GM18951 (cell line): Measurements from ENCODE around the gene CHGA.

Experiments
- POLR2A ChIP-seq: IDR thresholded peaks from 4 replicates; pipeline ENCODE4 v1.6.1; 2011; ENCODE audit warnings: mild to moderate bottlenecking; ENCODE audit not compliant: insufficient read length, insufficient read depth; ENCODE audit errors: extremely low read depth
- in situ Hi-C: fragments of 300-500 bp; cut with MboI; formaldehyde crosslinking; loops from one replicate; pipeline ENCODE4 v1.12.0; 2022; ENCODE audit warnings: low sequenced_read_pairs, mixed read lengths, inconsistent platforms; ENCODE audit not compliant: unreplicated experiment

Gene CHGA

DNA sequence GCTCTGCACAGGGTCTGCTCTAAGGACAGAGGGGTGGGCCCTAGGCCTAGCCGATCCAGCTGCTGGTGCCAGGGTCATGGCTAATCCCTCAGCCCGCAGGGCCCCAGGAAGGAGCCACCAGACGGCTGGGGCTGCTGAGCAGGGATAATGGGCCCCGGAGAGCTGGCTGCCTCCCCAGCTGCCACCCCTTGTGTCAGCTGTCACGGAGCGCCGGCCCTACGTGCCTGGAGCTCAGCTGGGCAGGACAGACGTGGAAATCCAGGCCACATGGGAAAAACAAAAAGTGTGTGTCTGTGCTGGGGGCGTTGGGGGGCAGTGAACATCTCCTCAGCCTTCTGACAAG is 36.2 kb downstream of the CHGA start:
- no peak for TF ChIP-seq POLR2A
- in situ Hi-C loops = loop anchor here (10.0 kb wide), 1 partner anchor 176 kb away; no protein-coding TSS in a partner anchor

DNA sequence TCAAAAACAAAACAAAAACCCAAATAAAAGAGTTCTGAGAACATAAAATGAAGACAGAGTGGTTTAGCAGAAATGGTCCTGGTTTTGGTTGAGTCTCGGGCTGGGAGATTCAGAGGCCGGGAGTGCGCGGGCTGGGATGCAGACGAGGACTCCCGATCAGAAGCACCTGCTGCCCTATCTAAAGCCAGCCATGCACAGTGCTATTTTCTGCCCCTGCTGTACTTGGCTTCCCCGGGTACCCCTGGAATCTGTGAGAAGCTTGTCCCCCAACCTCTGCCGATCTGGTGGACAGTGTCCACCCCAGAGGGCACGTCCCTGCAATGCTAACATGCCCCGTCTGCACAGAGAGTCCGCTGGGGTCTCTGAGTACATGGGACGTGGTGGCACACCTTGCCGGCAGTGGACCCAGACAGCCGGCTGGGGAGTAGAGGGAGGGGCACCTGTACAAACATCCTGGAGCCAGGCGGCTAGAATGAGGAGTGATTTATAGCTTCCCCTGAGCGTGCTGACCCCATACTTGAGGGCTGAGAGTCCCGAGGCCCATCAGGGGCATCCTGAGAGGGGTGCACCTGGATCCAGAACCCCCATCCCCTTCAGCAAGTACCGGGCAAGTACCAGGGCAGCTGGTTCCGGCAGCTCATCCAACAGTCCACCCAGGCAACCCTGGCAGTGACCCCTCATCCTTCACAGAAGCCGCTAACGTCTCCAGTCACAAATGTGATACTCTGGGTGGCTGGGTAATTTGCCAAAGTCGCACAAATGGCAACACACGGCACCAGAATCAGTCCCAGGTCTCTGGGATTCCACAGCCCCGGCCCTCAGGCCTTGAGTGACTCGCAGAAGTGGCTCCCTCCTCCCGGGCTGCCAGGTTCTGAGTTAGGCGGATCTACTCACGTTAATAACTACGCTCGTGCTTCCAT is 37.1 kb downstream of the CHGA start:
- no peak for TF ChIP-seq POLR2A
- in situ Hi-C loops = loop anchor here (10.0 kb wide), 1 partner anchor 175 kb away; no protein-coding TSS in a partner anchor

DNA sequence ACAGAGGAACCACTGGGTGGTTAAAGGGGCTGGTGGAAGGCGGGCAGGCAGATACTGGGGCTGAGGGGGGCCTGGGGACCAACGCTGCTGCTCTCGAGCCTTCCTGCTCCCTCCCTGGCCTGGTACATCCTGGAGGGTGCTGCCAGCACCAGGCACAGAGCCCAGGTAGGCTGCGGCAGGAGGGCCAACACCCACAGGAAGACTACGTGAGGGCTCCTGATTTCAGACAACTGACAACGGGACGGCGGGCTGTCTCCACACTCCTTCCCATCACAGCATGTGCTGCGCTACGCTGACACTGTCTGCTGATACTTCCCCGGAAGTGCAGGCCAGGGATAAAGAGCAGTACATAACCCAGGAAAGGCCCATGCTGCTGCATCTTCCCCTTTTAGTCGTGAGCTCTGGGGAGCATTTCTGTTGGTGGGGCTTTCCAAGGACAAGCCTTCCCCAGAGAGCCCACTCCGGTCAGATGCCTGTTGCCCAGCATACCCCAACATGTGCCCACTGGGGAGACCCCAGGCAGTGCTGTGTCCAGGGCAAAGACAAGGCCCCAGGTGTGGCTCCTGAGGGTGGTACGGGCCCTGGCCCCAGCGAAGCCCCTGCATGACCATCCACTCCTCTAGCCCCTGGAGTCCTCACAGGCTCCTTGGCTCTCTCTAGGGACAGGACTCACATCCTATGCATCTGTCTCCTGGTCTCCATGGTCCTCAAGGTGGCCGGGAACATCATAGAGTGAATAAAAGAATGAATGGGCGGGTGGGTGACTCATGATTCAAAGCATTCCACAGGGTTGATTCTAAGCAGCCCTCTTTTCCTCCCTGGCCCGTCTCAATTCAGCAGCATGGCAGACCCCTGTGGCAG is 38.0 kb downstream of the CHGA start:
- no peak for TF ChIP-seq POLR2A
- in situ Hi-C loops = no loop called here

DNA sequence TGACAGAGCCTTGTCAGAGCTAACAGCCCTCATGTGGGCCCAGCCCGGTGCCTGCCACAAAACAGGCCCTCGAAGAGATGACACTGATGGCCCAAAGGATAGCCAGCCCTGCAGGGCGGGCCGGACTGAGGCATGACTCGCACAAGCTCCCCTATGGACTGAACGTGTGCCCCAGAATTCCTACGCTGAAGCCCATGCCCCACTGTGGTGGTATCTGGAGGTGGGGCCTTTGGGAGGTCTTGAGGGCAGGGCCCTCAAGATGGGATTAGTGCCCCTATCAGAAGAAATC is 38.6 kb downstream of the CHGA start:
- TF ChIP-seq POLR2A = no peak
- in situ Hi-C loops = no loop called here

DNA sequence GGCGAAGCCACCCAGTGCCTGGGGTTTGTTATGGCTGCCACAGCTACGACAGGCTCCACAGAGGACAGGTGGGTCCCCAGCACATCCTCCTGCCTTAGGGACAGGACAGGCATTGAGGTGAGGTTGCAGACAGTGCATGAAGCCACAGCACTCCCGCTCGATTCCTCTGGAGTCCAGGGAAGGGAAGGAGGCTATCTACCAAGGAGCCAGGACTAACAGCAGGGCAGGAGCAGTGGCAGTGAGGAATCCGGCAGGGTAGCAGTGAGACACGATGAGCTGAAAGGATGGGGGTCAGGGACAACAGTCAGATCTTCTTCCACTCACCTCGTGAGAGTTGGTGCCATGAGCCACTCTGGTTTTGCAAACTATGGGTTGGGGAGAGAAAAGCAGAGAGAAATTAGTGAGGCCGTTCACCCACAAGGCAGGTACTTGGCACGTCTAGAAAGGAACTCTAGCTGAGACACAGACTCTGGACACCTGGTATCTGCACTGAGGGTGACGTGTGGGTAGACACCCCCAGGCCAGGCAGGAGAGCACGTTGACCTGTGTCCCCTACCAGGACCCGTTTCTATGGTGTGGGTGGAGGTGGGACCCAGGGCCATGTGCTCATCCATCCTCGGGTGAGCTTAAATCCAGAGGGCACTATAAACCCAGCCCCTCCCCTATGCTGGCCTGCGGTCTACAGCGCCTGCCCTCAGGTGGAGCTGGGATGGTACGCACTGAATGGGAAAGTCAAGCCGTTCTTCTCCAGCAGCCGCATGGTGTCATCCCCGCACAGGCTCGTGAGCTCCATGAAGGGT is 39.3 kb downstream of the CHGA start:
- in situ Hi-C loops = no loop called here
- TF ChIP-seq POLR2A = no peak

DNA sequence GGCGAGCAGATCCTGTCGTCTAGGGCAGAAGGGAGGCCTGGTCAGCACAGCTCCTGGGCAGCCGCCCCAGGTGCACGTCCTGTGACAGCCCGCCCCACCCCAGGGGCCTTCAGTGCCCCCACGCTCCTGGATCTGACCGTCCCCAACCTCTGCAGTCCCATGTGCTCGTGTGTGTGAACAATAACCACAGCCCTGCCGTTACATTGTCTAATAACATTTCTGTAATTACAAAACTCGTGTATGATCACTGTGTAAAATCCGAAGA is 39.8 kb downstream of the CHGA start:
- TF ChIP-seq POLR2A = no peak
- in situ Hi-C loops = no loop called here

DNA sequence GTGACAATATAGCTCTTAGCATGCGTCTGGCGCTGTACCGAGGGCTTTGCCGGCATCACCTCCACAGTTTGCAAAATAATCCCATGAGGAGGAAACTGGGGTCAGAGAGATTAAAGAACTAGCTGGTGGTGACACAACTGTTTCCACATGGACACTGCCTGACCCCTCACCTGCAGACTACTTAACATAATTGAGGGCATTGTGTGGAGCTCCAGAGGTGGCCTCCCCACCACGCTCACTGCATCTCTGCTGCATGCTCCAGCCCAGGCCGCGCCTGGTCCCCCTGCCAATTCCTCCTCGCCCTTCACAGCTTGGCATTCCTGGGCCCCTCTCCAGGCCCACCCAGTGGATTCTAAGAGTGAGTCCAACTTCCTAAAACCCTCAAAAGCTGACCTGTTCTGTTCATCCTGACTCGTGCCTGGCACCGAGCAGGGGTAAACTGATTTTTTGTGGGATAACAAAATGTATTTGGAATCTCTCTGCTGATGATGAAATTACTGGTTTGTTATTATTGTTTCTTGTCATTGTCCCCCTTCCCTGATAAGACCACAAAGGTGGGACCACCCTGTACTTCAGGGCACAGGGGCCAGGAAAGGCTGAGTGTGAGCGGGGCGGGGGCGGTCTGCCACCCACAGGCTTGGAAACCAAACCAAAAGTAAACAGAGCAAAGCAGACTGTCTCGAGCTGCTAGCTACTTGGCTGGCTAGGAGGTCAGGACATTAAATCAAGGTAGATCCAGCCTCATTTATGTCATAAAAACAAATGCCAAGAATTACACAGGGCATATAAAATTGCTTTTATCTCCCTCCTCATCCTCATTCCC is 40.6 kb downstream of the CHGA start:
- TF ChIP-seq POLR2A = no peak
- in situ Hi-C loops = no loop called here

DNA sequence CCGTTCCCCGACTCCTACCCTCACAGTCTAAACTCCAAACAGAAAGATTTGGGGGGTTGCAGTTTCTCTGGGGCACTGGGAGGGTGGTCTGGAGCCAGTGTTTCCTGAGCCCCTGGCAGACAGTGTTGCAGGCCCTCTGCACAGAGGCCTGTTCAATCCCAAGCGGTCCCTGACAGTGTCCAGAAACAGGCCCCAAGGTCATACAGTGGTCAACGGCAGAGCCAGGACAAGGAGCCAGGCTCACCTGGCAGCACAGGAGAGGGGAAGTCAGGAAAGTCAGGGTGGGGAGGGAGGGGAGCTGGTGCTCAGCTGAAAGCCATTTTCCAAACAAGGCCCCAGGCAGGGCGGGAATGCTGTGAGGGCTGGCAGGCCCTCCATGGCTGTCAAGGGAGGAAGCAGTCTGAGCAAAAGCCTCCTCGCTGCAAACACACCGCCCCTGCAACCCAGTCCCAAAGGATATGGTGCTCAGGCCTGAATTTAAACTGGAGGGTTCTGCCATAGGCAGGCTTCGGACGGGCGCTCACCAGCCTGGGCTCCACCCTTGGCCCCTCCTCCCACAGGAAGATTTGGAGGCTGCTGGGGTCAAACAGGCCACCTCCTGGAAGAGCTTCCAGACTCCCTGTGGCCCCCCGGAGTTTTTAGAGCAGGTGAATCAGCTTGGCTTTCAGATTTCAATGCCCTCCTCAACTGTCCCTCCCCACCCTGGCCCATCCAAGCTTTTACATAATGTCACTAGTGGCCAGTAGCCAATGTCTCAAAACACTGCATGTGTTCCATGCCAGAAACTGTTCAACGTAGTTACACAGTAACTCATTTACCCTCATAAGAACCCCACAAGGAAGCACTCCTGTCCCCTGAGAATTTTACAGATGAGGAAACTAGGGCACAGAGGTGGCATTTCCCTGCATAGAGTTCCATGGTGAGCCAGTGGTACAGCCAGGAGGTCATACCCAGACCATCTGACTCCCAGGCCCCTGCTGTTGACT is 41.5 kb downstream of the CHGA start:
- in situ Hi-C loops = no loop called here
- TF ChIP-seq POLR2A = no peak

DNA sequence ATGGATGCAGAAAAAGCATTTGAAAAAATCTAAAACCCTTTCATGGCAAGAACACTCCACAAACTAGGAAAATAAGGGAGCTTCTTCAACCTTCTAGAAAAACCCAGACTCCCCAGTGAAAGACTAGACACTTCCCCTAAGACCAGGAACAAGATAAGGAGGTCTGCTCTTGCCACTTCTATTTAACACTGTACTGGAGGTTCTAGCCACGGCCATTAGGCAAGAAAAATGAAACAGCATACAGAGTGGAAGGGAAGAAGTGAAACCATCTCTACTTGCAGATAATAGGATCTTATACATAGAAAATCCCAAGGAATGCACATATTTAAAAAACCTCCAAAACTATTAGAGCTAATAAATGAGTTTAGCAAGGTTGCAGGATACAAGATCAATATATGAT is 42.3 kb downstream of the CHGA start:
- in situ Hi-C loops = no loop called here
- TF ChIP-seq POLR2A = no peak

DNA sequence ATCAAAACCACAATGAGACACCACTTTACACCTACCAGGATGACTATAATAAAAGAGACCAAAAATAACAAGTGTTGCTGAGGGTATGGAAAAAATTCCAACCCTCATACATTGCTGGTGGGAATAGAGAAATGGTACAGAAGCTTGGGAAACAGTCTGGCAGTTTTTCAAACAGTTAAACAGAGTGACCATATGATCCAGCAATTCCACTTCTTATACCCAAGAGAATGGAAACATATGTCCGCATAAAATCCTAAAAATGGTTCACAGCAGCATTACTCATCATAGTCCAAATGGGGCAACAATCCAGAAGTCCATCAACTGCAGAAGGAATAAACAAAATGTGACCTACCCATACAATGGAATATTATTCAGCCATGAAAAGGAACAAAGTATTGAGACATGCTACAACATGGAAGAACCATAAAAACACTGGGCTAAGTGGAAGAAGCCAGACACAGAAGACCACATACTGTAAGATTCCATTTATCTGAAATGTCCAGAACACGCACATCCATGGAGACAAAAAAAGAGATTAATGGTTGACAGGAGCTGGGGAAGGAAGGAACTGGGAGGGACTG is 44.5 kb downstream of the CHGA start:
- no peak for TF ChIP-seq POLR2A
- in situ Hi-C loops = no loop called here

DNA sequence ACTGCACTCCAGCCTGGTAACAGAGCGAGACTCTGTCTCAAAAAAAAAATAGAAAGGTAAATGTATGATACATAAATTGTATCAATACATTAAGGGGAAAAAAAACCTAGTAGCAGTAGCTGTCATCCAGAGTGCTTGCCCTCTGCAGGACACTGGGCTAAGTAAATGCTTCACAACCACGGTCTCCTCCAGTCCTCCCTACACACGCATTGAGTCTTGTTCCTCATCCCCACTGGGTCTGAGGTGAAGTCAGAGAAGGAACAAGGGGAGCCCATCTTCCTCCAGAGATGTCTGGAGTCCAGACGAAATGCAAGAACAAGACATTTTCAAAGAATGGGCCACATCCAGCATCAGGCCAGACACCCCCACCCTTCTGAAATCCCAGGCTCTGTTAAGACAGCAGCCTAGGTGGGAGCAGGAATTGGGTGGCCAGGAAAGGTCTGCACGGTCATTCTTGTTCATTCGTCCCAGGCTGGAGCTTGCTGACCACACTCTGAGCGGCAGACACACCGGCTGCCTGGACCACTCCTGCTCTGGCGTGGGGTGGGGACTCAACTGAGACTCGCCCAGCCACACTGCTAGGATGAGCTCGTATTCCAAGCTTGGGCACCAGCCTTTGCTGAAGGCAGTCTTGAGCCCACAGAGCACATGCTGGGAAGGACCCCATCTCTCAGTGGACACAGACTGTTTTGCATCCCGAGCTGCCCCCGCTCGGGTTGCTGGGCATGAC is 45.5 kb downstream of the CHGA start:
- no peak for TF ChIP-seq POLR2A
- in situ Hi-C loops = no loop called here
